Activated CD4-positive, alpha-beta T cell treated with anti-CD3 and anti-CD28 coated beads, Interleukin-2, amount 50 U/mL, for 24 hours (primary cell): ENCODE data around the gene TWSG1.
"Not testable (repeated sequence)": the region's sequence is repeated elsewhere in the genome, so short reads cannot be mapped to it uniquely, and the experiment has no call there.

ENCODE experiments used
- DNase-seq, 2 donors: peaks; one replicate each; pipeline ENCODE4 v3.0.0-alpha.2; 2020; ENCODE audit warnings: low read depth in 1 of 2, low spot score in 1 of 2

TWSG1 gene

GRCh38 chr18:9386879-9387278 is 52.3 kb downstream of the TWSG1 start:
- DNase-seq: no peak

GRCh38 chr18:9387891-9388290 is 53.3 kb downstream of the TWSG1 start:
- no peak for DNase-seq

- DNase-seq: no peak
These were observed 55.1 kb downstream of the TWSG1 start for GRCh38 chr18:9389706-9390105.

GRCh38 chr18:9392726-9393125 is 58.2 kb downstream of the TWSG1 start:
- no peak for DNase-seq

- no peak for DNase-seq
These were observed 59.5 kb downstream of the TWSG1 start for GRCh38 chr18:9394046-9394445.

GRCh38 chr18:9400197-9400596 is 65.6 kb downstream of the TWSG1 start:
- no peak for DNase-seq

- no peak for DNase-seq
These were observed 66.6 kb downstream of the TWSG1 start for GRCh38 chr18:9401176-9401575.

- not testable (repeated sequence) for DNase-seq
These were observed 67.9 kb downstream of the TWSG1 start for GRCh38 chr18:9402358-9403007.

- no peak for DNase-seq
These were observed 69.4 kb downstream of the TWSG1 start for GRCh38 chr18:9403795-9404564.

GRCh38 chr18:9404565-9405060 is 70.0 kb downstream of the TWSG1 start:
- peak in 1 of 2 donors; percentile 9 for DNase-seq

- no peak for DNase-seq
These were observed 70.6 kb downstream of the TWSG1 start for GRCh38 chr18:9405130-9405529.

- DNase-seq: no peak
These were observed 71.4 kb downstream of the TWSG1 start for GRCh38 chr18:9405977-9406376.

- DNase-seq: no peak
These were observed 75.9 kb downstream of the TWSG1 start for GRCh38 chr18:9410515-9410914.

GRCh38 chr18:9413576-9413975 is 79.0 kb downstream of the TWSG1 start:
- DNase-seq: no peak

GRCh38 chr18:9416563-9417072 is 82.0 kb downstream of the TWSG1 start:
- DNase-seq: no peak

- no peak for DNase-seq
These were observed 82.7 kb downstream of the TWSG1 start for GRCh38 chr18:9417073-9417851.

GRCh38 chr18:9418047-9418690 is 83.6 kb downstream of the TWSG1 start:
- no peak for DNase-seq

- DNase-seq: no peak
These were observed 85.5 kb downstream of the TWSG1 start for GRCh38 chr18:9419956-9420631.

GRCh38 chr18:9421096-9421900 is 86.7 kb downstream of the TWSG1 start:
- DNase-seq: no peak

GRCh38 chr18:9421901-9422327 is 87.3 kb downstream of the TWSG1 start:
- no peak for DNase-seq
